CD14-positive monocyte (primary cell): ENCODE data around the gene FAM181A. TPM values are rescaled to one million over a fixed set of nuclear protein-coding genes. Genes with fewer than 3 reads are reported as not detected.

ENCODE experiments used
- DNase-seq, 3 donors: peaks; one replicate each; pipeline ENCODE4 v3.0.0-alpha.2; 2011 to 2022
- H2AFZ ChIP-seq: 2 replicates; pipeline ENCODE4 v1.6.0; 2012; ENCODE audit warnings: mild to moderate bottlenecking, low read depth, low read length, inconsistent platforms; ENCODE audit not compliant: insufficient read depth, poor library complexity, severe bottlenecking
- H3K27ac ChIP-seq, 2 donors: 1 replicate in 1 of 2; 2 replicates in 1 of 2; pipeline ENCODE4 v1.5.1; 2012 to 2013; ENCODE audit warnings: low read length in 2 of 2, control low read depth in 1 of 2, inconsistent platforms in 1 of 2, low read depth in 1 of 2, mild to moderate bottlenecking in 1 of 2
- H3K27me3 ChIP-seq, 2 donors: one replicate each; pipeline versions ENCODE4 v1.6.0 to v1.6.1; 2011 to 2013; ENCODE audit warnings: low read length in 2 of 2; ENCODE audit not compliant: control insufficient read depth in 2 of 2, insufficient read depth in 2 of 2
- H3K36me3 ChIP-seq, 2 donors: replicated peaks in 1 of 2; 1 replicate in 1 of 2; 2 replicates in 1 of 2; pipeline versions ENCODE4 v1.5.1 to v1.6.1; 2012 to 2013; ENCODE audit warnings: low read length in 2 of 2, control low read depth in 1 of 2, inconsistent platforms in 1 of 2, mild to moderate bottlenecking in 1 of 2; ENCODE audit not compliant: insufficient read depth in 2 of 2, control insufficient read depth in 1 of 2
- H3K4me1 ChIP-seq, 2 donors: 1 replicate in 1 of 2; 2 replicates in 1 of 2; pipeline versions ENCODE4 v1.5.1 to v1.6.1; 2012 to 2013; ENCODE audit warnings: low read length in 2 of 2, control low read depth in 1 of 2, inconsistent platforms in 1 of 2, mild to moderate bottlenecking in 1 of 2, moderate library complexity in 1 of 2; ENCODE audit not compliant: insufficient read depth in 2 of 2, control insufficient read depth in 1 of 2
- H3K4me2 ChIP-seq: replicated peaks from 2 replicates; pipeline ENCODE3; 2012; ENCODE audit warnings: low read length, moderate library complexity, mild to moderate bottlenecking; ENCODE audit not compliant: poor library complexity, severe bottlenecking; ENCODE audit errors: extremely low read depth
- H3K4me3 ChIP-seq, 3 experiments: fragments of 200-600 bp in 1 of 3; sonication (generic) in 1 of 3; replicated peaks in 1 of 3; 1 replicate in 2 of 3; 2 replicates in 1 of 3; pipeline ENCODE4 v1.5.1; 2011 to 2013; ENCODE audit warnings: low read length in 3 of 3, mild to moderate bottlenecking in 3 of 3, control low read depth in 2 of 3, low read depth in 2 of 3, inconsistent platforms in 1 of 3, moderate library complexity in 1 of 3
- H3K79me2 ChIP-seq: 2 replicates; pipeline ENCODE4 v1.6.0; 2012; ENCODE audit warnings: mild to moderate bottlenecking, control low read depth, inconsistent platforms, low read length, moderate library complexity; ENCODE audit not compliant: insufficient read depth
- H3K9ac ChIP-seq: 2 replicates; pipeline ENCODE4 v1.6.0; 2017; ENCODE audit warnings: low read length, mild to moderate bottlenecking; ENCODE audit not compliant: insufficient read depth, poor library complexity, severe bottlenecking
- H3K9me3 ChIP-seq, 2 donors: replicated peaks in 1 of 2; 1 replicate in 1 of 2; 2 replicates in 1 of 2; pipeline versions ENCODE4 v1.5.1 to v1.6.1; 2012 to 2013; ENCODE audit warnings: low read length in 2 of 2, control low read depth in 1 of 2; ENCODE audit not compliant: control insufficient read depth in 1 of 2, insufficient read depth in 1 of 2
- H4K20me1 ChIP-seq: 2 replicates; pipeline ENCODE4 v1.6.0; 2012; ENCODE audit warnings: mild to moderate bottlenecking, low read length, control low read depth, moderate library complexity; ENCODE audit not compliant: insufficient read depth
- H3K27ac Mint-ChIP-seq, 7 donors: one replicate each; pipeline ENCODE4 v1.8.0; 2020; ENCODE audit warnings: mild to moderate bottlenecking in 7 of 7, mixed read lengths in 7 of 7, moderate library complexity in 6 of 7, inconsistent platforms in 2 of 7
- H3K27me3 Mint-ChIP-seq, 3 donors: one replicate each; pipeline ENCODE4 v1.8.0; 2021 to 2022; ENCODE audit warnings: low read depth in 3 of 3, mild to moderate bottlenecking in 3 of 3, mixed read lengths in 3 of 3, moderate library complexity in 3 of 3, inconsistent platforms in 1 of 3
- H3K36me3 Mint-ChIP-seq, 2 donors: one replicate each; pipeline ENCODE4 v1.8.0; 2020; ENCODE audit warnings: mixed read lengths in 2 of 2, inconsistent platforms in 1 of 2, mild to moderate bottlenecking in 1 of 2
- H3K4me1 Mint-ChIP-seq: one replicate; pipeline ENCODE4 v1.8.0; 2020; ENCODE audit warnings: mild to moderate bottlenecking, mixed read lengths
- H3K4me3 Mint-ChIP-seq, 2 donors: one replicate each; pipeline ENCODE4 v1.8.0; 2020; ENCODE audit warnings: mild to moderate bottlenecking in 2 of 2, mixed read lengths in 2 of 2, moderate library complexity in 1 of 2
- H3K9me3 Mint-ChIP-seq, 7 donors: one replicate each; pipeline ENCODE4 v1.8.0; 2020 to 2022; ENCODE audit warnings: mixed read lengths in 7 of 7, mild to moderate bottlenecking in 6 of 7, moderate library complexity in 6 of 7, inconsistent platforms in 2 of 7
- CTCF ChIP-seq: fragments of 200-600 bp; IDR thresholded peaks from one replicate; pipeline ENCODE4 v1.8.0; 2022; ENCODE audit warnings: antibody characterized with exemption, mild to moderate bottlenecking
- WGBS: methylation state at CpG from one replicate; pipeline ENCODE4 v1.1.5; 2013; ENCODE audit warnings: missing lambda C conversion rate; ENCODE audit not compliant: insufficient coverage; 5-methylcytosine and 5-hydroxymethylcytosine counted together
- intact Hi-C, 2 donors: fragments of 100-400 bp; cut with micrococcal nuclease; formaldehyde crosslinking; loops; one replicate each; pipeline versions ENCODE4 v1.15.0 to v1.15.1; 2023
- polyA plus RNA-seq, 3 donors: library from polyadenylated mRNA; depleted of rRNA in 1 of 3; unstranded in 2 of 3; stranded (reverse) in 1 of 3; fragments of 300-500 nt in 2 of 3; fragments of >200 nt in 1 of 3; fragmentation: Illumina TruSeq in 2 of 3; gene quantifications; 1 replicate in 2 of 3; 2 replicates in 1 of 3; pipeline ENCODE4 v1.2.3, GENCODE V29; 2012 to 2021

The FAM181A gene
- polyA plus RNA-seq, 3 donors: not detected

GRCh38 chr14:93953263-93953662 is 26.1 kb downstream of the FAM181A start:
- TF ChIP-seq CTCF: peak; percentile 18
- Histone ChIP-seq H3K9me3 (no peaks in the 10 kb centered on the region), H4K20me1 (no peaks in the 10 kb centered on the region), H3K4me1 (peaks cover 54 to 55% of the 10 kb centered on the region in 2 donors), H2AFZ (no peak overlapping the region), H3K4me3 (no peak overlapping the region), H3K9ac (no peak overlapping the region), H3K79me2 (no peaks in the 10 kb centered on the region), H3K4me2 (no peak overlapping the region), H3K27ac (peak overlapping the region in 1 of 2 donors; percentile 16), H3K27me3 (no peaks in the 10 kb centered on the region), H3K36me3 (no peaks in the 10 kb centered on the region)
- Mint-ChIP-seq H3K27me3 (peaks cover 0 to 4% (median 0%) of the 10 kb centered on the region in 3 donors), H3K27ac (peak overlapping the region in 4 of 7 donors; percentile 57 to 99 (median 83)), H3K9me3 (peaks cover 0 to 3% (median 0%) of the 10 kb centered on the region in 7 donors), H3K36me3 (peaks cover 10 to 14% of the 10 kb centered on the region in 2 donors), H3K4me1 (peaks cover 60% of the 10 kb centered on the region), H3K4me3 (no peak overlapping the region)
- peak in 1 of 3 donors; percentile 25 for DNase-seq
- intact Hi-C loops: no loop called here
- WGBS: 52% methylated on average over 14 of the region's 14 CpGs

- Histone ChIP-seq H3K4me2 (no peak overlapping the region), H3K79me2 (no peaks in the 10 kb centered on the region), H3K4me3 (peak overlapping the region in 1 of 3 experiments; percentile 2), H3K27ac (peak overlapping the region in 1 of 2 donors; percentile 100), H4K20me1 (no peaks in the 10 kb centered on the region), H3K9ac (peak overlapping the region; percentile 87), H3K36me3 (no peaks in the 10 kb centered on the region), H2AFZ (no peak overlapping the region), H3K27me3 (no peaks in the 10 kb centered on the region), H3K4me1 (peaks cover 60 to 62% of the 10 kb centered on the region in 2 donors), H3K9me3 (no peaks in the 10 kb centered on the region)
- H3K9me3 Mint-ChIP-seq: peaks cover 0 to 3% (median 0%) of the 10 kb centered on the region in 7 donors
- WGBS: 83% methylated on average over 13 of the region's 18 CpGs
- no peak for TF ChIP-seq CTCF
- peaks cover 10 to 15% of the 10 kb centered on the region in 2 donors for H3K36me3 Mint-ChIP-seq
- H3K4me3 Mint-ChIP-seq: peak overlapping the region in 1 of 2 donors; percentile 50
- H3K4me1 Mint-ChIP-seq: peaks cover 67% of the 10 kb centered on the region
- DNase-seq: peak in 2 of 3 donors; percentile 52 to 68
- intact Hi-C loops: loop anchor here in 1 of 2 donors (2.0 kb wide), 1 partner anchor 17 kb away; no protein-coding TSS in a partner anchor
- H3K27me3 Mint-ChIP-seq: peaks cover 0 to 4% (median 2%) of the 10 kb centered on the region in 3 donors
- peak overlapping the region in 6 of 7 donors; percentile 68 to 99 (median 91) for H3K27ac Mint-ChIP-seq
Measured at GRCh38 chr14:93953739-93954515, 26.8 kb downstream of the FAM181A start.
